ENCODE data around the gene FAM171A1.
A peak's percentile ranks its signal among the peaks of the same experiment; 100 is the strongest.

The FAM171A1 gene

GRCh38 chr10:15169555-15170401 is 201.3 kb downstream of the FAM171A1 start:
- no peak overlapping the region for H3K18ac ChIP-seq (ENCODE audit: low read length)
- H3K27ac ChIP-seq (replicated peaks; ENCODE audit: low read length), result no peak overlapping the region
- whole genome bisulfite sequencing, 2 donors (ENCODE audit: extremely low coverage in 2 of 2, insufficient read length in 2 of 2, insufficient replicate concordance in 1 of 2), result no CpG with 5 or more reads among the region's 16 CpGs
- DNase-seq (ENCODE audit: low spot score), result no peak
- H3K79me1 ChIP-seq (ENCODE audit: low read depth, low read length), result peaks cover 3% of the 10 kb centered on the region
- H3K14ac ChIP-seq (ENCODE audit: low read length), result no peak overlapping the region
- H3K4me1 ChIP-seq (ENCODE audit: control insufficient read depth in 2 of 2, insufficient read depth in 1 of 2, low read depth in 1 of 2, low read length in 2 of 2), result peaks cover 5 to 13% of the 10 kb centered on the region in 2 donors
- H4K8ac ChIP-seq (ENCODE audit: low read depth, low read length), result no peak overlapping the region
- H2BK5ac ChIP-seq (ENCODE audit: low read length), result no peak overlapping the region
- H3K4me2 ChIP-seq (ENCODE audit: insufficient read depth, low read length, poor library complexity, severe bottlenecking), result no peak overlapping the region
- H3K9me3 ChIP-seq (replicated peaks in 1 of 2; ENCODE audit: control insufficient read depth in 2 of 2, insufficient read depth in 1 of 2, low read depth in 1 of 2, low read length in 2 of 2), result no peaks in the 10 kb centered on the region
- H4K91ac ChIP-seq (ENCODE audit: low read depth, low read length, poor library complexity), result no peak overlapping the region
- H3K27me3 ChIP-seq (ENCODE audit: control insufficient read depth in 3 of 3, insufficient read depth in 3 of 3, low read depth in 1 of 3, low read length in 3 of 3), result peaks cover 0 to 4% (median 0%) of the 10 kb centered on the region in 3 experiments
- no peak overlapping the region for H3K23ac ChIP-seq (ENCODE audit: low read depth, low read length, poor library complexity)
- no peak overlapping the region for H2BK12ac ChIP-seq (ENCODE audit: low read length)
- no peak overlapping the region for H3K4me3 ChIP-seq (ENCODE audit: low read length in 2 of 2)
- peak overlapping the region; percentile 96 for H2AFZ ChIP-seq (ENCODE audit: low read length)
- H2BK15ac ChIP-seq (ENCODE audit: low read length), result no peak overlapping the region
- H3K4ac ChIP-seq (ENCODE audit: low read length), result no peak overlapping the region
- H2AK5ac ChIP-seq (ENCODE audit: low read depth, low read length), result no peak overlapping the region
- no peak overlapping the region for H3K9ac ChIP-seq (ENCODE audit: low read depth, low read length, poor library complexity)
- no peaks in the 10 kb centered on the region for H3K36me3 ChIP-seq (replicated peaks in 1 of 2; ENCODE audit: control insufficient read depth in 2 of 2, insufficient read depth in 2 of 2, low read length in 2 of 2)
- no peak overlapping the region for H2BK120ac ChIP-seq (ENCODE audit: low read depth, low read length)

DNA sequence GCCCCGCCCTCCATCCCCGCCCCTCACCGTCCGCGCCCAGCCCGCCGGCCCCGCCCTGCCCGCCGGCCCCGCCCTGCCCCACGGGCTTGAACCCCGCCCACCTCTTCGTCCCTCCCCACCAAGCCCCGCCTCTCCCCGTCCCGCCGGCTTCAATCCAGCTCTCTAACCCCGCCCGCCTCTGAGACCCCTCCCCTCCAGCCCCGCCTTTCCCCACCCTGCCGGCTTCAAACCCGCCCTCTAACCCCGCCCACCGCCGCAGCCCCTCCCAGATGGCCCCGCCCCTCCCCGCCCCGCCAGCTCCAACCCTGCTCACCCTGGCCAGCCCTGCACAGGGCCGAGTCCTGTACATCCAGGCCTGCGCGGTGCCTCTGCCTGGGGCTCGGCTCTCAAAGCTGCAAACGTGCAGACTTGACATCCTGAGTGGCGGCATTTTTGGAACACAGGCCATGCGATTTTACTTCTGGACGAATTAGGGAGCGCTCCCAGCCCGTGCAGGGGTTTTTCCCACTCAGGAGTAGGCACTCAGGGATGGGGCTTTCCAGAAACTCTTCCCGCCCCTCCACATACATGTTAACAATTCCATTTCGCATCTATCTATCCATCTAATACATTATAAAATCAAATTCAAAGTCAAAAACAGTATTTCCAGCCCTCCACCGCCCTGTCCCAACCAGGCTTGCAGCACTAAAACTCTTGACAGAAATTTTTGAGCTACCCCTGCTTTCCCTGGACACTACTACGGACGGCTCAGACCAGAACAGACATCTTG is 202.1 kb downstream of the FAM171A1 start:
- peak overlapping the region; percentile 33 for H3K4me2 ChIP-seq (ENCODE audit: insufficient read depth, low read length, poor library complexity, severe bottlenecking)

GRCh38 chr10:15168291-15168785 is 202.8 kb downstream of the FAM171A1 start, which contains the start of gene NMT2:
TSS of gene NMT2 (minus strand) at chr10:15168693. CDS start at chr10:15168612, 81 bp downstream.
- Histone ChIP-seq H3K4ac (ENCODE audit: low read length) (no peak within 1 kb of the TSS), H2BK12ac (ENCODE audit: low read length) (peak within 1 kb of the TSS; percentile 22), H3K27ac (replicated peaks; ENCODE audit: low read length) (peak within 1 kb of the TSS; percentile 85), H3K4me1 (ENCODE audit: control insufficient read depth in 2 of 2, insufficient read depth in 1 of 2, low read depth in 1 of 2, low read length in 2 of 2) (peaks cover 5 to 13% of the 10 kb centered on the region in 2 donors), H2BK15ac (ENCODE audit: low read length) (no peak within 1 kb of the TSS), H3K27me3 (ENCODE audit: control insufficient read depth in 3 of 3, insufficient read depth in 3 of 3, low read depth in 1 of 3, low read length in 3 of 3) (peaks cover 0 to 4% (median 0%) of the 10 kb centered on the region in 3 experiments), H3K14ac (ENCODE audit: low read length) (peak within 1 kb of the TSS; percentile 98), H3K23ac (ENCODE audit: low read depth, low read length, poor library complexity) (peak within 1 kb of the TSS; percentile 98), H3K9me3 (replicated peaks in 1 of 2; ENCODE audit: control insufficient read depth in 2 of 2, insufficient read depth in 1 of 2, low read depth in 1 of 2, low read length in 2 of 2) (no peaks in the 10 kb centered on the region), H4K91ac (ENCODE audit: low read depth, low read length, poor library complexity) (no peak within 1 kb of the TSS), H4K8ac (ENCODE audit: low read depth, low read length) (peak within 1 kb of the TSS; percentile 48), H3K18ac (ENCODE audit: low read length) (peak within 1 kb of the TSS; percentile 99), H2AFZ (ENCODE audit: low read length) (peak within 1 kb of the TSS; percentile 100), H3K79me1 (ENCODE audit: low read depth, low read length) (peaks cover 3% of the 10 kb centered on the region), H2AK5ac (ENCODE audit: low read depth, low read length) (no peak within 1 kb of the TSS), H3K4me2 (ENCODE audit: insufficient read depth, low read length, poor library complexity, severe bottlenecking) (peak within 1 kb of the TSS; percentile 69), H2BK5ac (ENCODE audit: low read length) (peak within 1 kb of the TSS; percentile 82), H3K9ac (ENCODE audit: low read depth, low read length, poor library complexity) (peak within 1 kb of the TSS; percentile 99), H3K36me3 (replicated peaks in 1 of 2; ENCODE audit: control insufficient read depth in 2 of 2, insufficient read depth in 2 of 2, low read length in 2 of 2) (no peaks in the 10 kb centered on the region), H3K4me3 (ENCODE audit: low read length in 2 of 2) (peak within 1 kb of the TSS; percentile 99 to 100), H2BK120ac (ENCODE audit: low read depth, low read length) (no peak within 1 kb of the TSS)
- no CpG with 5 or more reads among the region's 70 CpGs for WGBS, 2 donors (ENCODE audit: extremely low coverage in 2 of 2, insufficient read length in 2 of 2, insufficient replicate concordance in 1 of 2)
- peak; percentile 91 for DNase-seq (ENCODE audit: low spot score)

More for the DNA sequence above, 202.1 kb downstream of the FAM171A1 start:
- peaks cover 3% of the 10 kb centered on the region for H3K79me1 ChIP-seq (ENCODE audit: low read depth, low read length)
- peaks cover 5 to 13% of the 10 kb centered on the region in 2 donors for H3K4me1 ChIP-seq (ENCODE audit: control insufficient read depth in 2 of 2, insufficient read depth in 1 of 2, low read depth in 1 of 2, low read length in 2 of 2)
- H3K9me3 ChIP-seq (replicated peaks in 1 of 2; ENCODE audit: control insufficient read depth in 2 of 2, insufficient read depth in 1 of 2, low read depth in 1 of 2, low read length in 2 of 2), result no peaks in the 10 kb centered on the region
- H2BK12ac ChIP-seq (ENCODE audit: low read length), result no peak overlapping the region
- 100% methylated on average over 1 of the region's 44 CpGs for WGBS, 2 donors (ENCODE audit: extremely low coverage in 2 of 2, insufficient read length in 2 of 2, insufficient replicate concordance in 1 of 2)
- H2BK15ac ChIP-seq (ENCODE audit: low read length), result no peak overlapping the region
- no peak overlapping the region for H2BK120ac ChIP-seq (ENCODE audit: low read depth, low read length)
- H3K9ac ChIP-seq (ENCODE audit: low read depth, low read length, poor library complexity), result no peak overlapping the region
- H3K36me3 ChIP-seq (replicated peaks in 1 of 2; ENCODE audit: control insufficient read depth in 2 of 2, insufficient read depth in 2 of 2, low read length in 2 of 2), result no peaks in the 10 kb centered on the region
- H2AFZ ChIP-seq (ENCODE audit: low read length), result peak overlapping the region; percentile 96
- H2BK5ac ChIP-seq (ENCODE audit: low read length), result no peak overlapping the region
- peak overlapping the region; percentile 55 for H3K23ac ChIP-seq (ENCODE audit: low read depth, low read length, poor library complexity)
- no peak overlapping the region for H4K8ac ChIP-seq (ENCODE audit: low read depth, low read length)
- H3K27me3 ChIP-seq (ENCODE audit: control insufficient read depth in 3 of 3, insufficient read depth in 3 of 3, low read depth in 1 of 3, low read length in 3 of 3), result peaks cover 0 to 4% (median 0%) of the 10 kb centered on the region in 3 experiments
- no peak overlapping the region for H2AK5ac ChIP-seq (ENCODE audit: low read depth, low read length)
- H3K4me3 ChIP-seq (ENCODE audit: low read length in 2 of 2), result peak overlapping the region in 1 of 2 donors; percentile 44
- H3K27ac ChIP-seq (replicated peaks; ENCODE audit: low read length), result no peak overlapping the region
- H3K18ac ChIP-seq (ENCODE audit: low read length), result peak overlapping the region; percentile 48
- H3K4ac ChIP-seq (ENCODE audit: low read length), result no peak overlapping the region
- DNase-seq (ENCODE audit: low spot score), result peak; percentile 92
- H3K14ac ChIP-seq (ENCODE audit: low read length), result no peak overlapping the region
- H4K91ac ChIP-seq (ENCODE audit: low read depth, low read length, poor library complexity), result no peak overlapping the region

Data from neuronal stem cell (in vitro differentiated cells).